GM18867 (cell line): Measurements from ENCODE around the gene INVS.

ENCODE experiments used
- ATAC-seq: cut with Tn5 transposase; IDR thresholded peaks from one replicate; pipeline ENCODE4 v1.9.1; 2021; ENCODE audit warnings: mild to moderate bottlenecking, moderate library complexity; ENCODE audit not compliant: unreplicated experiment

Gene INVS

GRCh38 chr9:100240512-100240911 is 141.5 kb downstream of the INVS start:
- ATAC-seq, result no peak

- no peak for ATAC-seq
Observed at GRCh38 chr9:100267211-100267610, 168.2 kb downstream of the INVS start.

- ATAC-seq, result no peak
Observed at GRCh38 chr9:100268271-100268670, 169.2 kb downstream of the INVS start.

- ATAC-seq, result no peak
Observed at GRCh38 chr9:100269656-100270055, 170.6 kb downstream of the INVS start.

- ATAC-seq, result no peak
Observed at GRCh38 chr9:100277166-100277979, 178.3 kb downstream of the INVS start.

GRCh38 chr9:100281066-100281465 is 182.0 kb downstream of the INVS start:
- no peak for ATAC-seq

- no peak for ATAC-seq
Observed at GRCh38 chr9:100281676-100282387, 182.8 kb downstream of the INVS start.

GRCh38 chr9:100282388-100282719 is 183.3 kb downstream of the INVS start:
- ATAC-seq, result no peak

GRCh38 chr9:100284247-100284646 is 185.2 kb downstream of the INVS start:
- no peak for ATAC-seq

- no peak for ATAC-seq
Observed at GRCh38 chr9:100285080-100285479, 186.0 kb downstream of the INVS start.

GRCh38 chr9:100285601-100286000 is 186.6 kb downstream of the INVS start:
- ATAC-seq, result no peak

- no peak for ATAC-seq
Observed at GRCh38 chr9:100286257-100286656, 187.2 kb downstream of the INVS start.

GRCh38 chr9:100287186-100287585 is 188.1 kb downstream of the INVS start:
- ATAC-seq, result no peak

GRCh38 chr9:100290714-100291113 is 191.7 kb downstream of the INVS start:
- no peak for ATAC-seq

GRCh38 chr9:100292414-100292813 is 193.4 kb downstream of the INVS start:
- no peak for ATAC-seq

- no peak for ATAC-seq
Observed at GRCh38 chr9:100294341-100294740, 195.3 kb downstream of the INVS start.

- ATAC-seq, result no peak
Observed at GRCh38 chr9:100294806-100295205, 195.8 kb downstream of the INVS start.

- no peak for ATAC-seq
Observed at GRCh38 chr9:100295240-100295639, 196.2 kb downstream of the INVS start.

- no peak for ATAC-seq
Observed at GRCh38 chr9:100296407-100296806, 197.4 kb downstream of the INVS start.

- no peak for ATAC-seq
Observed at GRCh38 chr9:100298378-100298777, 199.3 kb downstream of the INVS start.

- no peak for ATAC-seq
Observed at GRCh38 chr9:100303747-100304146, 204.7 kb downstream of the INVS start.

GRCh38 chr9:100306283-100306682 is 207.2 kb downstream of the INVS start:
- ATAC-seq, result no peak
